Neural cell (in vitro differentiated cells): ENCODE measurements around the gene SUMF1. TPM values are rescaled to one million over a fixed set of nuclear protein-coding genes. Genes with fewer than 3 reads are reported as not detected.

Source experiments
- H2AFZ ChIP-seq: fragments of 200-600, 300-800 bp; sonication (generic), shearing (Covaris generic); 2 replicates; pipeline ENCODE4 v1.6.0; 2014; ENCODE audit warnings: low read depth, mild to moderate bottlenecking, antibody characterized with exemption, low read length, moderate library complexity
- H3F3A ChIP-seq: fragments of 200-600 bp; shearing (Covaris generic); 2 replicates; pipeline ENCODE4 v1.6.1; 2016; ENCODE audit warnings: mild to moderate bottlenecking, moderate library complexity, mixed read lengths, antibody characterized with exemption, low read length; ENCODE audit not compliant: insufficient read depth, poor library complexity, severe bottlenecking
- H3K27ac ChIP-seq: fragments of 200-600, 300-800 bp; sonication (generic), shearing (Covaris generic); 2 replicates; pipeline ENCODE4 v1.5.1; 2014; ENCODE audit warnings: mild to moderate bottlenecking, low read length, moderate library complexity
- H3K27me3 ChIP-seq: fragments of 300-800, 200-600 bp; sonication (generic), shearing (Covaris generic); 2 replicates; pipeline ENCODE4 v1.6.0; 2014; ENCODE audit warnings: mild to moderate bottlenecking, low read depth, low read length, moderate library complexity; ENCODE audit not compliant: insufficient read depth
- H3K36me3 ChIP-seq: fragments of 300-800, 200-600 bp; sonication (generic), shearing (Covaris generic); 2 replicates; pipeline ENCODE4 v1.5.1; 2014; ENCODE audit warnings: mild to moderate bottlenecking, antibody characterized with exemption, low read length, moderate library complexity; ENCODE audit not compliant: insufficient read depth
- H3K4me2 ChIP-seq: fragments of 300-800, 200-600 bp; sonication (generic), shearing (Covaris generic); 2 replicates; pipeline ENCODE4 v1.6.0; 2014; ENCODE audit warnings: mild to moderate bottlenecking, low read length
- H3K4me3 ChIP-seq: fragments of 300-800, 200-600 bp; sonication (generic), shearing (Covaris generic); 2 replicates; pipeline ENCODE4 v1.5.1; 2014; ENCODE audit warnings: mild to moderate bottlenecking, low read length, moderate library complexity
- H3K79me2 ChIP-seq: fragments of 200-600 bp; shearing (Covaris generic); replicated peaks from 2 replicates; pipeline ENCODE4 v1.6.0; 2014; ENCODE audit warnings: mild to moderate bottlenecking, low read length, moderate library complexity; ENCODE audit not compliant: insufficient read depth
- H3K9ac ChIP-seq: fragments of 300-800, 200-600 bp; sonication (generic), shearing (Covaris generic); 2 replicates; pipeline ENCODE4 v1.6.1; 2016; ENCODE audit warnings: mild to moderate bottlenecking, low read length, mixed read lengths
- H3K9me2 ChIP-seq: fragments of 200-600 bp; shearing (Covaris generic); 2 replicates; pipeline ENCODE4 v1.6.1; 2016; ENCODE audit warnings: mild to moderate bottlenecking, low read length, mixed read lengths; ENCODE audit not compliant: insufficient read depth
- H3K9me3 ChIP-seq: fragments of 200-600, 300-800 bp; sonication (generic), shearing (Covaris generic); 2 replicates; pipeline ENCODE4 v1.6.1; 2016; ENCODE audit warnings: mild to moderate bottlenecking, mixed run types, low read length, moderate library complexity, mixed read lengths
- H4K20me1 ChIP-seq: fragments of 200-600 bp; shearing (Covaris generic); 2 replicates; pipeline ENCODE4 v1.6.1; 2016; ENCODE audit warnings: mild to moderate bottlenecking, mixed run types; ENCODE audit not compliant: insufficient read depth
- EP300 ChIP-seq: fragments of 450-650 bp; conservative IDR thresholded peaks from 2 replicates; pipeline ENCODE4 v1.6.1; 2014; ENCODE audit warnings: antibody characterized with exemption, mild to moderate bottlenecking, moderate library complexity; ENCODE audit not compliant: poor library complexity, severe bottlenecking
- EZH2 ChIP-seq: fragments of 200-600, 300-800 bp; shearing (Covaris generic), sonication (generic); IDR thresholded peaks from 2 replicates; pipeline ENCODE4 v1.6.1; 2014; ENCODE audit warnings: antibody characterized with exemption, low read length, borderline replicate concordance, mild to moderate bottlenecking; ENCODE audit not compliant: insufficient read depth, poor library complexity, severe bottlenecking
- MXI1 ChIP-seq: fragments of 450-650 bp; conservative IDR thresholded peaks from 2 replicates; pipeline ENCODE4 v1.6.1; 2014; ENCODE audit warnings: antibody characterized with exemption, mild to moderate bottlenecking; ENCODE audit not compliant: poor library complexity, severe bottlenecking
- POLR2AphosphoS5 ChIP-seq: IDR thresholded peaks from 2 replicates; pipeline ENCODE4 v1.6.1; 2012
- RAD21 ChIP-seq: fragments of 450-650 bp; conservative IDR thresholded peaks from 2 replicates; pipeline ENCODE4 v1.6.1; 2014; ENCODE audit warnings: antibody characterized with exemption, mild to moderate bottlenecking, moderate library complexity
- REST ChIP-seq: IDR thresholded peaks from 2 replicates; pipeline ENCODE4 v1.6.1; 2012; ENCODE audit warnings: borderline replicate concordance
- SMC3 ChIP-seq: fragments of 450-650 bp; conservative IDR thresholded peaks from 2 replicates; pipeline ENCODE4 v1.6.1; 2014; ENCODE audit warnings: antibody characterized with exemption, mild to moderate bottlenecking, moderate library complexity; ENCODE audit not compliant: poor library complexity
- TAF1 ChIP-seq: IDR thresholded peaks from 2 replicates; pipeline ENCODE4 v1.6.1; 2012; ENCODE audit warnings: low read depth
- polyA plus RNA-seq: library from polyadenylated mRNA; depleted of rRNA; stranded (reverse); fragments of >200 nt; gene quantifications from 2 replicates; pipeline ENCODE4 v1.2.3, GENCODE V29; 2014
- TF ChIP-seq, protein P1 (sequence below): fragments of 450-650 bp; IDR thresholded peaks from 2 replicates; pipeline ENCODE4 v1.5.1; 2014; ENCODE audit warnings: antibody characterized with exemption, mild to moderate bottlenecking, moderate library complexity; ENCODE audit not compliant: poor library complexity, severe bottlenecking

Gene SUMF1
- polyA plus RNA-seq, 1 donor from 2014 or later, result 3.6 TPM

- Histone ChIP-seq H3K27ac (no peak overlapping the region), H3K9me2 (no peaks in the 10 kb centered on the region), H3K27me3 (peaks cover 18% of the 10 kb centered on the region), H2AFZ (no peak overlapping the region), H3F3A (no peaks in the 10 kb centered on the region), H3K9me3 (no peaks in the 10 kb centered on the region), H4K20me1 (no peaks in the 10 kb centered on the region), H3K4me2 (peak overlapping the region; percentile 76), H3K36me3 (no peaks in the 10 kb centered on the region), H3K9ac (no peak overlapping the region), H3K4me3 (peak overlapping the region; percentile 76), H3K79me2 (no peaks in the 10 kb centered on the region)
- TF ChIP-seq, protein P1, sequence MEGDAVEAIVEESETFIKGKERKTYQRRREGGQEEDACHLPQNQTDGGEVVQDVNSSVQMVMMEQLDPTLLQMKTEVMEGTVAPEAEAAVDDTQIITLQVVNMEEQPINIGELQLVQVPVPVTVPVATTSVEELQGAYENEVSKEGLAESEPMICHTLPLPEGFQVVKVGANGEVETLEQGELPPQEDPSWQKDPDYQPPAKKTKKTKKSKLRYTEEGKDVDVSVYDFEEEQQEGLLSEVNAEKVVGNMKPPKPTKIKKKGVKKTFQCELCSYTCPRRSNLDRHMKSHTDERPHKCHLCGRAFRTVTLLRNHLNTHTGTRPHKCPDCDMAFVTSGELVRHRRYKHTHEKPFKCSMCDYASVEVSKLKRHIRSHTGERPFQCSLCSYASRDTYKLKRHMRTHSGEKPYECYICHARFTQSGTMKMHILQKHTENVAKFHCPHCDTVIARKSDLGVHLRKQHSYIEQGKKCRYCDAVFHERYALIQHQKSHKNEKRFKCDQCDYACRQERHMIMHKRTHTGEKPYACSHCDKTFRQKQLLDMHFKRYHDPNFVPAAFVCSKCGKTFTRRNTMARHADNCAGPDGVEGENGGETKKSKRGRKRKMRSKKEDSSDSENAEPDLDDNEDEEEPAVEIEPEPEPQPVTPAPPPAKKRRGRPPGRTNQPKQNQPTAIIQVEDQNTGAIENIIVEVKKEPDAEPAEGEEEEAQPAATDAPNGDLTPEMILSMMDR, result no peak
- TF ChIP-seq MXI1 (no peak), REST (no peak), SMC3 (no peak), POLR2AphosphoS5 (no peak), EZH2 (no peak), EP300 (no peak), TAF1 (no peak), RAD21 (no peak)
Observed at GRCh38 chr3:4493941-4494894, 27.1 kb upstream of the SUMF1 start.

GRCh38 chr3:4493014-4493940, 26.2 kb upstream of the SUMF1 start, which contains the start of gene ITPR1:
Gene ITPR1 (plus strand): TSS chr3:4493348. CDS start chr3:4516492, 23,144 bp downstream.
- TF ChIP-seq EP300, result peak; percentile 39
- TF ChIP-seq SMC3, result peak; percentile 18
- peak; percentile 71 for TF ChIP-seq REST
- TF ChIP-seq EZH2, result no peak
- TF ChIP-seq RAD21, result no peak
- TF ChIP-seq, protein P1, result peak; percentile 18
- peak; percentile 94 for TF ChIP-seq TAF1
- peak; percentile 83 for TF ChIP-seq POLR2AphosphoS5
- peak; percentile 91 for TF ChIP-seq MXI1
- Histone ChIP-seq H3K36me3 (no peaks in the 10 kb centered on the region), H3K27ac (peak within 1 kb of the TSS; percentile 49), H3K4me2 (peak within 1 kb of the TSS; percentile 94), H3K9me3 (no peaks in the 10 kb centered on the region), H3K27me3 (peaks cover 18% of the 10 kb centered on the region), H3K4me3 (peak within 1 kb of the TSS; percentile 76), H3K9me2 (no peaks in the 10 kb centered on the region), H4K20me1 (no peaks in the 10 kb centered on the region), H3K9ac (peak within 1 kb of the TSS; percentile 61), H2AFZ (peak within 1 kb of the TSS; percentile 51), H3K79me2 (no peaks in the 10 kb centered on the region), H3F3A (no peaks in the 10 kb centered on the region)
